ENCODE measurements around the gene STIP1.

STIP1 gene

DNA sequence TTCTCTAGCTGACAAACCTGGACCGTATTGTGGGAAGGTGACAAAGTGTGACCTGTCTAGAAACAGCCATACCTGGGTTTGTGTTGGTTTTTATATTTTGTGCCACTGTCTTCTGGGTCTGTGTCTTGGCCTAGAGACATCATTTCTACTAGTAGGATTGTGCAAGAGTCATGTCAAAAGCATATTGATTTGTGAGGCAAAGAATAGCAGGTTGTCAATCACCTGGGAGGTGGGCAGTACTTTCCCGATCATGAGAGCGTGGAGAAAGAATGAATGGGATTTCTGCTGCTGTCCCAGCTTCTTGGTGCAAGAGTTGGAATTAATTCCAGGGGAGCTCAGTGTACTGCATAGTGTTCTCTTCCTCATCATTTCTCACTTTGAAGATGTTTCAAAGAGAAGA, 15.6 kb downstream of the STIP1 start:
- H3K4me3 ChIP-seq (ENCODE audit: control insufficient read depth, low read depth, low read length), result no peak overlapping the region
- no peak for DNase-seq (ENCODE audit: low read depth)
- TF ChIP-seq, protein P1, sequence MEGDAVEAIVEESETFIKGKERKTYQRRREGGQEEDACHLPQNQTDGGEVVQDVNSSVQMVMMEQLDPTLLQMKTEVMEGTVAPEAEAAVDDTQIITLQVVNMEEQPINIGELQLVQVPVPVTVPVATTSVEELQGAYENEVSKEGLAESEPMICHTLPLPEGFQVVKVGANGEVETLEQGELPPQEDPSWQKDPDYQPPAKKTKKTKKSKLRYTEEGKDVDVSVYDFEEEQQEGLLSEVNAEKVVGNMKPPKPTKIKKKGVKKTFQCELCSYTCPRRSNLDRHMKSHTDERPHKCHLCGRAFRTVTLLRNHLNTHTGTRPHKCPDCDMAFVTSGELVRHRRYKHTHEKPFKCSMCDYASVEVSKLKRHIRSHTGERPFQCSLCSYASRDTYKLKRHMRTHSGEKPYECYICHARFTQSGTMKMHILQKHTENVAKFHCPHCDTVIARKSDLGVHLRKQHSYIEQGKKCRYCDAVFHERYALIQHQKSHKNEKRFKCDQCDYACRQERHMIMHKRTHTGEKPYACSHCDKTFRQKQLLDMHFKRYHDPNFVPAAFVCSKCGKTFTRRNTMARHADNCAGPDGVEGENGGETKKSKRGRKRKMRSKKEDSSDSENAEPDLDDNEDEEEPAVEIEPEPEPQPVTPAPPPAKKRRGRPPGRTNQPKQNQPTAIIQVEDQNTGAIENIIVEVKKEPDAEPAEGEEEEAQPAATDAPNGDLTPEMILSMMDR (conservative IDR thresholded peaks at IDR 0.05; ENCODE audit: control insufficient read depth, insufficient read depth, low read depth, low read length), result no peak

DNA sequence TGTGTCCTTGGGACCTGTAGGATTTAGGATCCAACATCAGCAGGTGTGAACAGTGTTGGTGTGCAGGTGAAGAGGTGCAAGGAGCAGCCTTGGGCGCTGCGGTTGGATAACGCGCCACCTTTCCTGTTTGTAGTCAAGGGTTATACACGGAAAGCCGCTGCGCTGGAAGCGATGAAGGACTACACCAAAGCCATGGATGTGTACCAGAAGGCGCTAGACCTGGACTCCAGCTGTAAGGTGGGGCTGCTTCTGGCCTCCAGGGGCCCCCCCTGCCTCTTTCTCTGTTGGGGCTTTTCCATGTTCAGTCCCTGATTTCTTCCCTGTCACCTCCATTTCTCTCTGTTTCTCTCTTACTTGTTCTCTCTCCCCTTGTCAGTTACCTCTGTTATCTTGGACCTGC, 17.0 kb downstream of the STIP1 start:
- DNase-seq (ENCODE audit: low read depth), result no peak
- TF ChIP-seq, protein P1 (conservative IDR thresholded peaks at IDR 0.05; ENCODE audit: control insufficient read depth, insufficient read depth, low read depth, low read length), result no peak
- H3K4me3 ChIP-seq (ENCODE audit: control insufficient read depth, low read depth, low read length), result no peak overlapping the region

DNA sequence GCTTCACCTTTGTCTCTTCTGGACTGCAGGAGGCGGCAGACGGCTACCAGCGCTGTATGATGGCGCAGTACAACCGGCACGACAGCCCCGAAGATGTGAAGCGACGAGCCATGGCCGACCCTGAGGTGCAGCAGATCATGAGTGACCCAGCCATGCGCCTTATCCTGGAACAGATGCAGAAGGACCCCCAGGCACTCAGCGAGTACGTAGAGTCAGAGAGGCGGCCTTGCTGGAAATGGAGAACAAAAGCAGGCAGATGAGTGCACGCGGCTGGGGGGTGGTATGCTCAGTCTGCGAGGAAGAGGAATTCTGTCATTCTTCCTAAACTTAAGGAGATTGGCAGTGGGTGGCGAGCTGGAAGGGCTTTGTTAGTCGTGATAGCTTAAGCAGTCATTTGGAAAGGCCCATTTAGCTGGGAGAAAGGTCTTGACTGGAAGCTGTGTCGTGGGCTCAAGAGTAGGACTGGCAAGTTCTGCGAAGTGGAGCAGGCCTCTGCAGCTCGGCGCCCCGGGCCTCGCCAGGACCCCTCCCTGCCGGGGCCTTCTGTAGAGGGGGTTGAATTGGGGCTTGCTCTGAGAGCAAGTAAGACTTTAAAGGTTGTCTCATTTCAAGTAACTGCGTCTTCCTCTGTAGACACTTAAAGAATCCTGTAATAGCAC, 17.6 kb downstream of the STIP1 start:
- no peak for DNase-seq (ENCODE audit: low read depth)
- no peak overlapping the region for H3K4me3 ChIP-seq (ENCODE audit: control insufficient read depth, low read depth, low read length)
- TF ChIP-seq, protein P1 (conservative IDR thresholded peaks at IDR 0.05; ENCODE audit: control insufficient read depth, insufficient read depth, low read depth, low read length), result no peak

DNA sequence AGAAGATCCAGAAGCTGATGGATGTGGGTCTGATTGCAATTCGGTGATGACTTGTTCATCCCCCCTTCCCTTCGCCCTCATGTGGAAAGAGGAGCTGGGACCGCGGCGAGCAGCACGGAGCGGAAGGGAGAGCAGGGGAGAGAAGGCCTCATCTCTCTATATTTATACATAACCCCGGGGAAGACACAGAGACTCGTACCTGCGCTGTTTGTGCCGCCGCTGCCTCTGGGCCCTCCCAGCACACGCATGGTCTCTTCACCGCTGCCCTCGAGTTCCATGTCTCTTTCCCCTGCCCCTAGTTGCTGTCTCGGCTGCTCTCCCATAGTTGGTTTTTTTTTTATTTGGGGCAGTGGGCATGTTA, 18.1 kb downstream of the STIP1 start:
- no peak overlapping the region for H3K4me3 ChIP-seq (ENCODE audit: control insufficient read depth, low read depth, low read length)
- no peak for DNase-seq (ENCODE audit: low read depth)
- TF ChIP-seq, protein P1 (conservative IDR thresholded peaks at IDR 0.05; ENCODE audit: control insufficient read depth, insufficient read depth, low read depth, low read length), result no peak

DNA sequence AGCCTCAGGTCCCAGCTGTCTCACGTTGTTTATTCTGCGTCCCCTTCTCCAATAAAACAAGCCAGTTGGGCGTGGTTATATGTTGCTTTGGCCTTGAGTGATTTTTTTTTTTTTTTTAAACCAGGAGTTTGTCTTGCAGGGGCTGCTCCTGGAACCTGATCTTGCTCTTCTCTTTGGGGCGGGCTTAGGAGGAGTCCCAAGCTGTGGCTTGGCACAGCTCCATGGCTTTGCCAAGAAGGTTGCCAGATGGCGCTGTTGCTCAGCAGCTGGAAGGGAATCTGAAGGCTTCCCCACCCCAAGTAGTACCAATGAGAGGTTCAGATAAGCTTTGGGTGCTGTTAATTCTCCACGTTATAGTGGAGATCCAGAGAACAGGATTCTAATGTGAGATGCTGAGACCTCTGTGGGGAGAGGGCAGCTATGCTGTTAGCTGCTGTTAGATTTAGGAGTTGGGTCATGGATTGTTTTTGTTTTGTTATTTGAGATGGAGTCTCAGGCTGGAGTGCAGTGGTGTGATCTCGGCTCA, 18.6 kb downstream of the STIP1 start:
- TF ChIP-seq, protein P1 (conservative IDR thresholded peaks at IDR 0.05; ENCODE audit: control insufficient read depth, insufficient read depth, low read depth, low read length), result peak; percentile 67
- H3K4me3 ChIP-seq (ENCODE audit: control insufficient read depth, low read depth, low read length), result no peak overlapping the region
- DNase-seq (ENCODE audit: low read depth), result peak; percentile 98

DNA sequence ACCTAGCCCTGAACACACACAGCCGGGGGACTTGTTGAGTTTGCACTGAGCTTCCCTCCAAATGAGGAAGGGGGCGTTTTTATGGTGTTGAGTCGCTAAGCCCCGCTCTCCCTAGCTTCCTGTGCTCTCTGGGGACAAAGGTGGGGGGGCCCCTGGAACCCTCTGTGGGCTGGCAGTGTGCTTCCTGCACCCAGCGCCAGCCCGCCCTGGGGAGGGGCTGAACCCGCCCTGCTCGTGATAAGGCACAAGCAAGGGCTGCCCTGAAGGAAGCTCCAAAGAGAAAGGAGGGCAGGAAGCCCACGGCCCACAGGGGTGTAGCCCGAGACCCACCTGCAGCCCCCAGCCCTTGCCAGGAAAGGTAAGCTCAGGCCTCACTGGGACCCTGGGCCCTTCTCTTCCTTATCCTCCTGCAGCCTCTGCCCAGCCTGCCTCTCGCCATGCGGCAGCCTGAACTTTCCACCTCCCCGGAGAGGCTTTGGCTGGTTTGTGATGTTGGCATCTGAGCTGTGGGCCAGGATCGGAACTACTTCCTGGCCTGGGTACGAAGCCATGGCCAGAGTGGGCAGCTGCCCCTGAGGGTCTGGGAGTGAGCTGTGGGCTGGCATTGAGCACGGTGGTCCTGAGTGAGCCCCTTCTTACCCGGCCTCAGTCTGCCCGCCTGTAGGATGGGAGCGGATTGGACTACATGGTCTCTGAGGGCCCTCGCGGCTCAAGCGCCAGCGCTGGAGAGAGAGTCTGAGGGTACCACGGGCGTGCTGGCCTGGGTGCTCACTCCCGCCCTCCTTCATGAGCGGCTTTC, 20.7 kb downstream of the STIP1 start, which contains the start of gene FERMT3:
Gene FERMT3 (plus strand): TSS at position 265 of the 799 bp plus-strand sequence. CDS start 644 bp downstream, outside the sequence.
- TF ChIP-seq, protein P1 (conservative IDR thresholded peaks at IDR 0.05; ENCODE audit: control insufficient read depth, insufficient read depth, low read depth, low read length), result no peak
- DNase-seq (ENCODE audit: low read depth), result no peak
- no peak within 1 kb of the TSS for H3K4me3 ChIP-seq (ENCODE audit: control insufficient read depth, low read depth, low read length)
